Subcutaneous adipose tissue (tissue), 4 donors: Measurements from ENCODE around the gene POC1A. TPM values are rescaled to one million over a fixed set of nuclear protein-coding genes. Genes with fewer than 3 reads are reported as not detected.

Source experiments
- total RNA-seq, 4 donors: library from RNA; depleted of rRNA; stranded (reverse); fragments of >200 nt; gene quantifications; one replicate each; pipeline ENCODE4 v1.1.0, GENCODE V29; 2016
- TF ChIP-seq, protein P1 (sequence below): fragments of 450-650 bp; IDR thresholded peaks from one replicate; pipeline ENCODE4 v1.5.1; 2016; ENCODE audit warnings: low read depth, mild to moderate bottlenecking, control low read depth, antibody characterized with exemption, moderate library complexity

The POC1A gene
- total RNA-seq, 4 donors from 2014 or later = 0.38 to 2.4 (median 1.2) TPM

DNA sequence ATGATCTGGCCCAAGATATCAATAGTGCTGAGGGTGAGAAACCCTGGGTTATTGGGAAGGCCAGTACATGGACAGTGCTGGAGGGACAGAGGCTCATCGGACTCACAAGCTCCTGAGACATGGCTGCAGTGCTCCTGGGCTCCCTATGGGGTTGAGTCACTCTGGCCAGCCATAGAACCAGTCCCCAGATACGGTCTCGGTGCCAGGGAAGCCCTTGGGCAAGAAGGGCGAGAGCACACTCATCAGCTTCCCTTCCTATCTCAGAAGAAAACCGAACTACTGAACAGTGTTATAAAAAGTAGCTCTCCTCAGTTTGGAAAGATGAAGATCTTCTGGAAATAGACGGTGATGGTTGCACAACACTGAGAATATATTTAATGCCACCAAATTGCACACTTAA is 34.4 kb downstream of the POC1A start:
- TF ChIP-seq, protein P1, sequence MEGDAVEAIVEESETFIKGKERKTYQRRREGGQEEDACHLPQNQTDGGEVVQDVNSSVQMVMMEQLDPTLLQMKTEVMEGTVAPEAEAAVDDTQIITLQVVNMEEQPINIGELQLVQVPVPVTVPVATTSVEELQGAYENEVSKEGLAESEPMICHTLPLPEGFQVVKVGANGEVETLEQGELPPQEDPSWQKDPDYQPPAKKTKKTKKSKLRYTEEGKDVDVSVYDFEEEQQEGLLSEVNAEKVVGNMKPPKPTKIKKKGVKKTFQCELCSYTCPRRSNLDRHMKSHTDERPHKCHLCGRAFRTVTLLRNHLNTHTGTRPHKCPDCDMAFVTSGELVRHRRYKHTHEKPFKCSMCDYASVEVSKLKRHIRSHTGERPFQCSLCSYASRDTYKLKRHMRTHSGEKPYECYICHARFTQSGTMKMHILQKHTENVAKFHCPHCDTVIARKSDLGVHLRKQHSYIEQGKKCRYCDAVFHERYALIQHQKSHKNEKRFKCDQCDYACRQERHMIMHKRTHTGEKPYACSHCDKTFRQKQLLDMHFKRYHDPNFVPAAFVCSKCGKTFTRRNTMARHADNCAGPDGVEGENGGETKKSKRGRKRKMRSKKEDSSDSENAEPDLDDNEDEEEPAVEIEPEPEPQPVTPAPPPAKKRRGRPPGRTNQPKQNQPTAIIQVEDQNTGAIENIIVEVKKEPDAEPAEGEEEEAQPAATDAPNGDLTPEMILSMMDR = no peak

DNA sequence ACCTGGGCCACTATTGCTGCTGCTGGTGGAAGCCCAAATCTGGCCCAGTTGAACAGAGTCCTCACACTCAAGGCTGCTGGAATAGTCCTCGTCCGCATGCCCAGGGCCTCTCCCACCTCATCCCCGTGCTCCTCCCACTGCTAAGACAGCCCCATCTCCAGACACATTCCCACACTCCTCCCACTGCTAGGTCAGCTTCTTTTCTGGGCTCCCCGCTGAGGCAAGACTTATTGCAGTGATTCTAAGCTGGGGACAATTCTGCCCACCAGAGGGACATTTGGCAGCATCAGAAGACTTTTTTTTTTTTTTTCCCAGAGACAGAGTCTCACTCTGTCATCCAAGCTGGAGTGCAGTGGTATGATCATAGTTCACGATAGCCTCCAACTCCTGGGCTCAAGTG is 35.1 kb downstream of the POC1A start:
- TF ChIP-seq, protein P1 = no peak

DNA sequence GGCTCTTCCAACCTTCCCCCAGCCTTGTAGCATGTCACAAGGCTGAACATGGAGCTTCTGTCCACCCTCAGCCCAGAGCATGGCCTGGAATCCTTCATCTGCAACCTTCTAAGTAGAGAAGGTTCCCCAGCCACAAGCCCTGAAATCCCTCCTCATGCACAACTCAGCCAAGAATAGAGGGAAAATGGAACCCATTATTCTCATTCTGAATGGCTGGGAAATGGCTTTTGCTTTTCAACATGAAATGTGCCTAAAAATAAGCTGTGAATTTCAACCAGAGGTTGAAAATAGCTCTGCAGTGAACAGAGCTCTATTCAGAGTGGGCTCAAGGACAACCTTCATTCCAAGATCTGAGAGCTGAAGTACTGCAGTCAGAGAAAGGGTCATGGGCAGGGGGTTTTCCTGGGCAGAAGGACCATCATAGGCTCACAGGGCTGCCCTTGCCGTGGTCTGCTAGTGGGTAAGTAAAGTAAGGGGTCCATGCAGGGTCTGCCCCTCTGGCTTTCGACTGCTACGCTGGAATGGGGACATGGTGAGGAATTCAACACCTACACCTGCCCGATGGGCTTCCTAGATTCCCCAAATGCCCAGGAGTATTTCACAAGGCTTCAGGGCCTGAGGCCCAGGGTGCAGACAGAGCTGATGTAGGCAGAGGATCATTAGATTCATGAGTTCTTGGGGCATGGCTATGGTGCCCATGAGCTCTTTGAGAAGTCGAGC is 35.9 kb downstream of the POC1A start:
- TF ChIP-seq, protein P1 = no peak

DNA sequence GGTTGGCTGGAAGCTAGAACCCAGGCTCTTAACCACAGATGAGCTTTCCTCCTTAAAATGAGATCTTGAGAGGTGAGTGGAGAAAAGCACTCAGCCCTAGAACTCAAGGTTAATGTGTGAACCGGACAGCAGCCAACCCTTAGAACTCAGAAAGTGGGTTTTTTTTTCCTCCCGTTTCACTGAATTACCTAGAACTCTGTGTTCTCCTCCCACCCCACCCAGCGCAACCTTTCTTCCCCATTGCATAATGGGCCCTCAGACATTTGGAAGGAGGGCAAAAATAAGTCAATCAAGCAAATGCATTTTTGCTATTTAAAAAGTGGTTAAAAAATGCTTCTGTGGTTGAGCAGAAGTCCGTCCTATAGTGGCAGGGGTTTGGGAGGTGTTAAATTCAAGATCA is 36.7 kb downstream of the POC1A start:
- TF ChIP-seq, protein P1 = no peak

DNA sequence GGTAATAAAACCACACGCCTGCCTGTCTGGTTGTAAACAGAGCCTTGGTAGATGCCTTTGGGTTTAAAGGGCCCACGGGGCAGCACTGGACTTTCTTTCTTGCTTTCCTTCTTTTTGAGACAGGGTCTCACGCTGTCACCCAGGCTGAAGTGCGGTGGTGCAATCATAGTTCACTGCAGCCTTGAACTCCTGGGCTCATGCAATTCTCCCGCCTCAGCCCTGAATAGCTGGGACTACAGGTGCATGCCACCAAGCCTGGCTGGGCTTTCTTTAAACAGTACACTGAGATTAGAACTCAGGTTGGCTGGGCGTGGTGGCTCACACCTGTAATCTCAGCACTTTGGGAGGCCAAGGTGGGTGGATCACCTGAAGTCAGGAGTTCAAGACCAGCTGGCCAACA is 42.2 kb downstream of the POC1A start:
- TF ChIP-seq, protein P1 = no peak

DNA sequence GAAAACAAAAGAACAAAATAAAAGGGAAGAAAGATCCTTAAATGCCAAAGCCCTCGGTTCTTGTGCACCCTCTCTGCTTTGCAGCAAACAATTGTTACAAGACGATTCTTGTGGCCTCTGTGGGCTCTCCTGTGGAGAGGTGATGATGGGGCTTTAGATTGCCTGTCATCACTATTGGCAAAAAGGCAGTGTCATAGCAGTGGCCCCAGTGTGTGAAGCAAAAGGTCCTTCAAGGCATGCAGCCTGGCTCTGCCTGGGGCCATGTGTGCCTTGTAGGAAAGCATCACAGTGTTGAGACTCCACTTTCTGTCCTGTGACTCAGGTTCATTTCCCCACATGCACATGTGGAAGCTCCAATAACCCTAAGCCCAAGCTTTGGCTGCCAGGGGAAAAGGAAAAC is 43.7 kb downstream of the POC1A start:
- TF ChIP-seq, protein P1 = no peak

DNA sequence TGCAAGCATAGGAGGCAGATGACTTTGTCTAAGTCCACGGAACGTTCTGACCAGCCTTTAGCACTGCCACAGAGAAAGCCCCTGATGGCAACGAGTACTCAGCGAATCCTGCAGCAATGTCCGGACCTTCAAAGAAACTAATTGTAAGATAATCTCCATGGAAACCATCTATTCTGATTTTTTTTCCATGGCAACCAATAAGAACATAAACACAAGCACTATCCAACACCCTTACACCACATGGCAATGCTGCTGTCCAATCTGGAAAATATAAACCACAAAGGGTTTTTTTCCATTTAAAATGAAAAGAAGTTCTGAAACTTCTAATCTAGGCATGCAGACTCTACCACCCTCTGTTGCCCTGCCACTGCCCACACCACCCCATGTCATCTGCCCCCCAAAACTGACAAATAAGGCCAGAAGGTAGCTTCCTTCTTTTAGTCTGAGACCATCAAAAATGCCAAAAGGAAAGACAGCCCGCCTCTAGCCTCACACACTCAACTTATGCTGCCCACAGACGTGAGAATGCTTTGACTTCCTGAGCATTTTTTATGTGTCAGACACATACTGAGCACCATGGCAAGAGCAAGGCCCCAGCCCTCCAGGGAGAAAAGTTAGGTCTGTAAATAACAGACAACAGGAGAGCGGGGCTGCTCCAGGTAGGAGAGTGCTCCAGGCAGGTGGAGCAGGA is 44.5 kb downstream of the POC1A start:
- TF ChIP-seq, protein P1 = no peak
